Umbilical cord (tissue), 2 donors: ENCODE data around the gene ADAMTS9. TPM values are rescaled to one million over a fixed set of nuclear protein-coding genes. Genes with fewer than 3 reads are reported as not detected.

Experiments
- DNase-seq: peaks from one replicate; pipeline ENCODE4 v3.0.0-alpha.2; 2015; ENCODE audit warnings: low spot score
- total RNA-seq: library from RNA; depleted of rRNA; stranded (reverse); fragments of >200 nt; gene quantifications from one replicate; pipeline ENCODE4 v1.2.3, GENCODE V29; 2014; ENCODE audit warnings: low replicate concordance; ENCODE audit not compliant: insufficient read depth

The ADAMTS9 gene
- total RNA-seq, 1 donor from 2014 or later: 105 TPM

GRCh38 chr3:64685331-64685799, 2.4 kb downstream of the ADAMTS9 start:
- DNase-seq: peak; percentile 65

- peak; percentile 77 for DNase-seq
Observed at GRCh38 chr3:64684715-64685261, 3.0 kb downstream of the ADAMTS9 start.

- no peak for DNase-seq
Observed at GRCh38 chr3:64681827-64682226, 6.0 kb downstream of the ADAMTS9 start.

- no peak for DNase-seq
Observed at GRCh38 chr3:64681015-64681414, 6.8 kb downstream of the ADAMTS9 start.

GRCh38 chr3:64680334-64680733, 7.5 kb downstream of the ADAMTS9 start:
- DNase-seq: no peak

- DNase-seq: no peak
Observed at GRCh38 chr3:64677961-64678716, 9.7 kb downstream of the ADAMTS9 start.

- no peak for DNase-seq
Observed at GRCh38 chr3:64676831-64677230, 11.0 kb downstream of the ADAMTS9 start.

GRCh38 chr3:64675687-64676247, 12.0 kb downstream of the ADAMTS9 start:
- no peak for DNase-seq

GRCh38 chr3:64674591-64675076, 13.2 kb downstream of the ADAMTS9 start:
- DNase-seq: no peak

GRCh38 chr3:64673159-64673715, 14.6 kb downstream of the ADAMTS9 start:
- DNase-seq: no peak

GRCh38 chr3:64668582-64669510, 19.0 kb downstream of the ADAMTS9 start:
- DNase-seq: no peak

GRCh38 chr3:64667887-64668581, 19.8 kb downstream of the ADAMTS9 start:
- DNase-seq: no peak

- no peak for DNase-seq
Observed at GRCh38 chr3:64667138-64667537, 20.7 kb downstream of the ADAMTS9 start.

GRCh38 chr3:64666171-64666588, 21.6 kb downstream of the ADAMTS9 start:
- no peak for DNase-seq

- no peak for DNase-seq
Observed at GRCh38 chr3:64664397-64664796, 23.4 kb downstream of the ADAMTS9 start.

GRCh38 chr3:64659617-64659978, 28.2 kb downstream of the ADAMTS9 start:
- DNase-seq: no peak

- no peak for DNase-seq
Observed at GRCh38 chr3:64658001-64658400, 29.8 kb downstream of the ADAMTS9 start.

GRCh38 chr3:64656544-64656943, 31.3 kb downstream of the ADAMTS9 start:
- DNase-seq: no peak

GRCh38 chr3:64655160-64655559, 32.6 kb downstream of the ADAMTS9 start:
- no peak for DNase-seq

GRCh38 chr3:64654013-64654412, 33.8 kb downstream of the ADAMTS9 start:
- DNase-seq: no peak

- DNase-seq: peak; percentile 32
Observed at GRCh38 chr3:64653101-64653500, 34.7 kb downstream of the ADAMTS9 start.
